HepG2 (cell line): Measurements from ENCODE around the gene BAZ2A. TPM values are rescaled to one million over a fixed set of nuclear protein-coding genes. Genes with fewer than 3 reads are reported as not detected.

Experiments used
- DNMT1 ChIP-seq: sonication (generic); formaldehyde crosslinking; IDR thresholded peaks from 2 replicates; pipeline ENCODE4 v1.5.1; 2020; ENCODE audit warnings: mild to moderate bottlenecking, missing genetic modification reagents
- EEA1 ChIP-seq: sonication (generic); formaldehyde crosslinking; IDR thresholded peaks from 2 replicates; pipeline ENCODE4 v1.5.1; 2020; ENCODE audit warnings: mild to moderate bottlenecking, missing genetic modification reagents, borderline replicate concordance
- HCFC1 ChIP-seq: fragments of 150-350 bp; IDR thresholded peaks from 2 replicates; pipeline ENCODE4 v1.6.1; 2014; ENCODE audit warnings: low read depth, low read length
- KDM5B ChIP-seq: sonication (generic); formaldehyde crosslinking; IDR thresholded peaks from 2 replicates; pipeline ENCODE4 v1.4.0; 2020; ENCODE audit warnings: missing genetic modification reagents, mild to moderate bottlenecking, borderline replicate concordance
- KLF6 ChIP-seq: IDR thresholded peaks from 2 replicates; pipeline ENCODE4 v1.8.0; 2016; ENCODE audit warnings: missing biosample characterization, missing genetic modification reagents
- MXD4 ChIP-seq: IDR thresholded peaks from 2 replicates; pipeline ENCODE4 v1.6.1; 2016; ENCODE audit warnings: mild to moderate bottlenecking, missing biosample characterization, missing genetic modification reagents
- MYC ChIP-seq: sonication (generic); formaldehyde crosslinking; IDR thresholded peaks from 2 replicates; pipeline ENCODE4 v1.9.0; 2021; ENCODE audit warnings: missing genetic modification reagents, borderline replicate concordance
- TOPORS ChIP-seq: sonication (generic); formaldehyde crosslinking; IDR thresholded peaks from 2 replicates; pipeline ENCODE4 v1.8.0; 2023; ENCODE audit warnings: mild to moderate bottlenecking, missing genetic modification reagents
- XBP1 ChIP-seq: sonication (generic); formaldehyde crosslinking; IDR thresholded peaks from 2 replicates; pipeline ENCODE4 v1.5.0; 2020; ENCODE audit warnings: missing genetic modification reagents
- ZBTB26 ChIP-seq: IDR thresholded peaks from 2 replicates; pipeline ENCODE4 v1.6.1; 2016; ENCODE audit warnings: missing compliant biosample characterization, missing genetic modification reagents, borderline replicate concordance
- ZNF589 ChIP-seq: sonication (generic); formaldehyde crosslinking; conservative IDR thresholded peaks from 2 replicates; pipeline ENCODE4 v1.8.0; 2022; ENCODE audit warnings: mild to moderate bottlenecking, moderate library complexity, missing genetic modification reagents
- ZNF768 ChIP-seq: sonication (generic); formaldehyde crosslinking; IDR thresholded peaks from 2 replicates; pipeline ENCODE4 v1.4.0; 2020; ENCODE audit warnings: missing genetic modification reagents
- ZNF770 ChIP-seq: sonication (generic); formaldehyde crosslinking; IDR thresholded peaks from 2 replicates; pipeline ENCODE4 v1.5.0; 2020; ENCODE audit warnings: mild to moderate bottlenecking, missing genetic modification reagents
- polyA plus RNA-seq, 8 experiments: library from polyadenylated mRNA; depleted of rRNA in 3 of 8; stranded (reverse) in 7 of 8; unstranded in 1 of 8; fragments of >200 nt; fragmentation: Illumina TruSeq in 4 of 8; extraction: Trizol in 4 of 8; gene quantifications; 2 replicates each; pipeline versions ENCODE4 v1.2.1 to v1.2.3, GENCODE V29; 2011 to 2016; ENCODE audit warnings: low read depth in 4 of 8, missing spikeins in 1 of 8, mixed read lengths in 1 of 8; ENCODE audit not compliant: insufficient read depth in 1 of 8
- total RNA-seq, 5 experiments: library from RNA; depleted of rRNA; stranded (reverse); fragments of >200 nt; fragmentation: Illumina TruSeq; extraction: Trizol; gene quantifications; 2 replicates each; pipeline ENCODE4 v1.2.3, GENCODE V29; 2016; ENCODE audit warnings: low read depth in 1 of 5
- TF ChIP-seq, protein P1 (sequence below): sonication (generic); formaldehyde crosslinking; IDR thresholded peaks from 2 replicates; pipeline ENCODE4 v1.5.1; 2020; ENCODE audit warnings: mild to moderate bottlenecking, missing genetic modification reagents, borderline replicate concordance
- TF ChIP-seq, protein P2 (sequence below): sonication (generic); formaldehyde crosslinking; IDR thresholded peaks from 2 replicates; pipeline ENCODE4 v1.5.1; 2020; ENCODE audit warnings: mild to moderate bottlenecking, missing genetic modification reagents, moderate library complexity

The BAZ2A gene
- total and polyA plus RNA-seq, 2 of the 13 experiments (the other 11 are each of a cell fraction or from before 2014, with no cell fraction given), result 21.8 to 73.5 TPM

GRCh38 chr12:56645717-56646446, 15.8 kb upstream of the BAZ2A start, which contains the start of gene ATP5F1B (continued):
- TF ChIP-seq EEA1 (CRISPR knock-in tag), result 0 out of 2 replicates have a peak, but pooled peaks have one; percentile 46
- TF ChIP-seq KDM5B (CRISPR knock-in tag), result peak; percentile 65; the same call in 1 of the 2 replicates
- TF ChIP-seq ZNF770 (CRISPR knock-in tag), result peak; percentile 64
- TF ChIP-seq, protein P1, sequence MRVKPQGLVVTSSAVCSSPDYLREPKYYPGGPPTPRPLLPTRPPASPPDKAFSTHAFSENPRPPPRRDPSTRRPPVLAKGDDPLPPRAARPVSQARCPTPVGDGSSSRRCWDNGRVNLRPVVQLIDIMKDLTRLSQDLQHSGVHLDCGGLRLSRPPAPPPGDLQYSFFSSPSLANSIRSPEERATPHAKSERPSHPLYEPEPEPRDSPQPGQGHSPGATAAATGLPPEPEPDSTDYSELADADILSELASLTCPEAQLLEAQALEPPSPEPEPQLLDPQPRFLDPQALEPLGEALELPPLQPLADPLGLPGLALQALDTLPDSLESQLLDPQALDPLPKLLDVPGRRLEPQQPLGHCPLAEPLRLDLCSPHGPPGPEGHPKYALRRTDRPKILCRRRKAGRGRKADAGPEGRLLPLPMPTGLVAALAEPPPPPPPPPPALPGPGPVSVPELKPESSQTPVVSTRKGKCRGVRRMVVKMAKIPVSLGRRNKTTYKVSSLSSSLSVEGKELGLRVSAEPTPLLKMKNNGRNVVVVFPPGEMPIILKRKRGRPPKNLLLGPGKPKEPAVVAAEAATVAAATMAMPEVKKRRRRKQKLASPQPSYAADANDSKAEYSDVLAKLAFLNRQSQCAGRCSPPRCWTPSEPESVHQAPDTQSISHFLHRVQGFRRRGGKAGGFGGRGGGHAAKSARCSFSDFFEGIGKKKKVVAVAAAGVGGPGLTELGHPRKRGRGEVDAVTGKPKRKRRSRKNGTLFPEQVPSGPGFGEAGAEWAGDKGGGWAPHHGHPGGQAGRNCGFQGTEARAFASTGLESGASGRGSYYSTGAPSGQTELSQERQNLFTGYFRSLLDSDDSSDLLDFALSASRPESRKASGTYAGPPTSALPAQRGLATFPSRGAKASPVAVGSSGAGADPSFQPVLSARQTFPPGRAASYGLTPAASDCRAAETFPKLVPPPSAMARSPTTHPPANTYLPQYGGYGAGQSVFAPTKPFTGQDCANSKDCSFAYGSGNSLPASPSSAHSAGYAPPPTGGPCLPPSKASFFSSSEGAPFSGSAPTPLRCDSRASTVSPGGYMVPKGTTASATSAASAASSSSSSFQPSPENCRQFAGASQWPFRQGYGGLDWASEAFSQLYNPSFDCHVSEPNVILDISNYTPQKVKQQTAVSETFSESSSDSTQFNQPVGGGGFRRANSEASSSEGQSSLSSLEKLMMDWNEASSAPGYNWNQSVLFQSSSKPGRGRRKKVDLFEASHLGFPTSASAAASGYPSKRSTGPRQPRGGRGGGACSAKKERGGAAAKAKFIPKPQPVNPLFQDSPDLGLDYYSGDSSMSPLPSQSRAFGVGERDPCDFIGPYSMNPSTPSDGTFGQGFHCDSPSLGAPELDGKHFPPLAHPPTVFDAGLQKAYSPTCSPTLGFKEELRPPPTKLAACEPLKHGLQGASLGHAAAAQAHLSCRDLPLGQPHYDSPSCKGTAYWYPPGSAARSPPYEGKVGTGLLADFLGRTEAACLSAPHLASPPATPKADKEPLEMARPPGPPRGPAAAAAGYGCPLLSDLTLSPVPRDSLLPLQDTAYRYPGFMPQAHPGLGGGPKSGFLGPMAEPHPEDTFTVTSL (CRISPR knock-in tag), result peak; percentile 49; the same call in 1 of the 2 replicates
- TF ChIP-seq, protein P2, sequence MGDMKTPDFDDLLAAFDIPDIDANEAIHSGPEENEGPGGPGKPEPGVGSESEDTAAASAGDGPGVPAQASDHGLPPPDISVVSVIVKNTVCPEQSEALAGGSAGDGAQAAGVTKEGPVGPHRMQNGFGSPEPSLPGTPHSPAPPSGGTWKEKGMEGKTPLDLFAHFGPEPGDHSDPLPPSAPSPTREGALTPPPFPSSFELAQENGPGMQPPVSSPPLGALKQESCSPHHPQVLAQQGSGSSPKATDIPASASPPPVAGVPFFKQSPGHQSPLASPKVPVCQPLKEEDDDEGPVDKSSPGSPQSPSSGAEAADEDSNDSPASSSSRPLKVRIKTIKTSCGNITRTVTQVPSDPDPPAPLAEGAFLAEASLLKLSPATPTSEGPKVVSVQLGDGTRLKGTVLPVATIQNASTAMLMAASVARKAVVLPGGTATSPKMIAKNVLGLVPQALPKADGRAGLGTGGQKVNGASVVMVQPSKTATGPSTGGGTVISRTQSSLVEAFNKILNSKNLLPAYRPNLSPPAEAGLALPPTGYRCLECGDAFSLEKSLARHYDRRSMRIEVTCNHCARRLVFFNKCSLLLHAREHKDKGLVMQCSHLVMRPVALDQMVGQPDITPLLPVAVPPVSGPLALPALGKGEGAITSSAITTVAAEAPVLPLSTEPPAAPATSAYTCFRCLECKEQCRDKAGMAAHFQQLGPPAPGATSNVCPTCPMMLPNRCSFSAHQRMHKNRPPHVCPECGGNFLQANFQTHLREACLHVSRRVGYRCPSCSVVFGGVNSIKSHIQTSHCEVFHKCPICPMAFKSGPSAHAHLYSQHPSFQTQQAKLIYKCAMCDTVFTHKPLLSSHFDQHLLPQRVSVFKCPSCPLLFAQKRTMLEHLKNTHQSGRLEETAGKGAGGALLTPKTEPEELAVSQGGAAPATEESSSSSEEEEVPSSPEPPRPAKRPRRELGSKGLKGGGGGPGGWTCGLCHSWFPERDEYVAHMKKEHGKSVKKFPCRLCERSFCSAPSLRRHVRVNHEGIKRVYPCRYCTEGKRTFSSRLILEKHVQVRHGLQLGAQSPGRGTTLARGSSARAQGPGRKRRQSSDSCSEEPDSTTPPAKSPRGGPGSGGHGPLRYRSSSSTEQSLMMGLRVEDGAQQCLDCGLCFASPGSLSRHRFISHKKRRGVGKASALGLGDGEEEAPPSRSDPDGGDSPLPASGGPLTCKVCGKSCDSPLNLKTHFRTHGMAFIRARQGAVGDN (CRISPR knock-in tag), result peak; percentile 86
- peak; percentile 82 for TF ChIP-seq TOPORS (CRISPR knock-in tag)
- 0 out of 2 replicates have a peak, but pooled peaks have one; percentile 38 for TF ChIP-seq ZNF589 (CRISPR knock-in tag)
- TF ChIP-seq HCFC1, result no peak; the same call in 1 of the 2 replicates
- TF ChIP-seq MYC, result peak; percentile 81; the same call in 1 of the 2 replicates
- peak; percentile 76; the same call in 1 of the 2 replicates for TF ChIP-seq KLF6 (CRISPR knock-in tag)
- TF ChIP-seq XBP1 (CRISPR knock-in tag), result no peak
- peak; percentile 81 for TF ChIP-seq ZBTB26 (CRISPR knock-in tag)
- peak; percentile 18; the same call in 1 of the 2 replicates for TF ChIP-seq DNMT1
- peak; percentile 78; the same call in 1 of the 2 replicates for TF ChIP-seq MXD4
- TF ChIP-seq ZNF768 (CRISPR knock-in tag), result peak; percentile 67; the same call in 1 of the 2 replicates
